Astrocyte (in vitro differentiated cells and primary cell): ENCODE data around the gene CSMD2. TPM values are rescaled to one million over a fixed set of nuclear protein-coding genes. Genes with fewer than 3 reads are reported as not detected.

Source experiments
- DNase-seq: peaks from one replicate; pipeline ENCODE4 v3.0.0-alpha.2; 2010; ENCODE audit warnings: low read depth
- FAIRE-seq: peaks from 2 replicates; lab custom pipeline; 2011; peaks lifted over from hg19 to GRCh38; lab: Jason Lieb, UNC
- H2AFZ ChIP-seq: 2 replicates; pipeline ENCODE4 v1.6.0; 2012; ENCODE audit warnings: low read depth, low read length, inconsistent platforms
- H3K27ac ChIP-seq: 2 replicates; pipeline ENCODE4 v1.5.1; 2011; ENCODE audit warnings: low read depth, low read length, inconsistent platforms
- H3K27me3 ChIP-seq: 2 replicates; pipeline ENCODE4 v1.6.0; 2011; ENCODE audit warnings: low read length, inconsistent platforms; ENCODE audit not compliant: insufficient read depth
- H3K36me3 ChIP-seq: 2 replicates; pipeline ENCODE4 v1.5.1; 2011; ENCODE audit warnings: low read length, inconsistent platforms; ENCODE audit not compliant: insufficient read depth
- H3K4me1 ChIP-seq: 2 replicates; pipeline ENCODE4 v1.5.1; 2011; ENCODE audit warnings: low read length, inconsistent platforms; ENCODE audit not compliant: insufficient read depth
- H3K4me2 ChIP-seq: 2 replicates; pipeline ENCODE4 v1.6.0; 2012; ENCODE audit warnings: low read length, inconsistent platforms
- H3K4me3 ChIP-seq: 2 replicates; pipeline ENCODE4 v1.5.1; 2011; ENCODE audit warnings: low read depth, mild to moderate bottlenecking, low read length, inconsistent platforms; ENCODE audit not compliant: insufficient read depth
- H3K79me2 ChIP-seq: 2 replicates; pipeline ENCODE4 v1.6.0; 2012; ENCODE audit warnings: mild to moderate bottlenecking, low read length, inconsistent platforms; ENCODE audit not compliant: insufficient read depth
- H3K9ac ChIP-seq: 2 replicates; pipeline ENCODE4 v1.6.0; 2012; ENCODE audit warnings: mild to moderate bottlenecking, low read length, inconsistent platforms
- H3K9me3 ChIP-seq: 2 replicates; pipeline ENCODE4 v1.5.1; 2012; ENCODE audit warnings: low read depth, mild to moderate bottlenecking, low read length, inconsistent platforms; ENCODE audit not compliant: insufficient read depth
- H4K20me1 ChIP-seq: 2 replicates; pipeline ENCODE4 v1.6.0; 2012; ENCODE audit warnings: low read length, inconsistent platforms; ENCODE audit not compliant: insufficient read depth
- H3K27ac Mint-ChIP-seq: one replicate; pipeline ENCODE4 v1.8.0; 2021; ENCODE audit warnings: mild to moderate bottlenecking, mixed read lengths; ENCODE audit not compliant: unreplicated experiment
- H3K27me3 Mint-ChIP-seq: one replicate; pipeline ENCODE4 v1.8.0; 2021; ENCODE audit warnings: low read depth, mixed read lengths; ENCODE audit not compliant: unreplicated experiment
- H3K36me3 Mint-ChIP-seq: one replicate; pipeline ENCODE4 v1.8.0; 2021; ENCODE audit warnings: low read depth, mixed read lengths; ENCODE audit not compliant: unreplicated experiment
- H3K4me1 Mint-ChIP-seq: one replicate; pipeline ENCODE4 v1.8.0; 2021; ENCODE audit warnings: low read depth, mixed read lengths; ENCODE audit not compliant: unreplicated experiment
- H3K4me3 Mint-ChIP-seq: one replicate; pipeline ENCODE4 v1.8.0; 2021; ENCODE audit warnings: mild to moderate bottlenecking, moderate library complexity, mixed read lengths; ENCODE audit not compliant: unreplicated experiment
- H3K9me3 Mint-ChIP-seq: one replicate; pipeline ENCODE4 v1.8.0; 2021; ENCODE audit warnings: mild to moderate bottlenecking, mixed read lengths; ENCODE audit not compliant: unreplicated experiment
- EZH2 ChIP-seq: IDR thresholded peaks from 2 replicates; pipeline ENCODE4 v1.6.1; 2012; ENCODE audit warnings: mild to moderate bottlenecking, low read length, inconsistent platforms; ENCODE audit not compliant: insufficient read depth
- total RNA-seq: library from RNA; stranded (reverse); gene quantifications from 2 replicates; pipeline ENCODE4 v1.2.1, GENCODE V29; 2021
- TF ChIP-seq, protein P1 (sequence below): IDR thresholded peaks from 2 replicates; pipeline ENCODE4 v1.5.1; 2011; ENCODE audit warnings: low read depth, mild to moderate bottlenecking, inconsistent platforms, low read length, moderate library complexity; ENCODE audit not compliant: insufficient read depth

The CSMD2 gene
- total RNA-seq, 1 donor from 2014 or later, result 11.1 TPM

GRCh38 chr1:33577663-33578062 lies 587.4 kb downstream of the CSMD2 start:
- no peak for FAIRE-seq
- no peak overlapping the region for H3K4me3 ChIP-seq

DNA sequence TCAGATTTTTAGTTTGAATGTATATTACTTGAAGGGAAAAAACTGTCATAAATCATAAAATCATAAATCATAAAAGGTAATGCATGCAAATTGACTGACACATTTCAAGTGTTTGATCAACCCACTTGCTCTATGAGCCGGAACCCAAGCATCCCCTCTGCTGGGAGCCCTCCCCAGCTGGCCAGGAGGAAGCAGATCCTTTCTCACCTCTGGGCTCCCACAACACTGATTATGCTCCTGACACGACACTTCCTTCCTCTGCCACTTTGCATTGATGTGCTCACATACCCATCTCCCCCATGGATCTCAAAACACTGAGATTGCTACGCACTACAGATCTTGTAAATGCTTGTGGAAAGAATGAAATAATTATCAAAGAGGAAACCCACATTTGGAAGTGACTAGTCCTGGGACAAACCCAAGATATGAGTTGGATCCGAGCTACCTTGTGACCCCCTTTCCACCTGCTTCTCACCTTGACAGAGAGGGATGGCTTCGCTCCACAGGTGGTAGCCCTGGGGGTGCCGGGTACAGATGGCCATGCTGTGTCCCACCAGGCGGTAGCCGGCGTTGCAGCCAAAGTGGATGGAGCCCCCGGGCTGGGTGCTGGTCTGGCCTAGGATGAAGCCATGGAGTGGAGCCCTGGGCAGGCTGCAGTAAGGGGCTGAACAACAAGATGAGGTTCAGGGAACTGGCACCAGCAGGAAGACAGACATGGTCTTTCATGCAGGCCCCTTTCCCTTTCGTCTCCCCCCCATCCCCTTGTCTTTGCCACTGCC lies 588.0 kb downstream of the CSMD2 start:
- H3K27me3 ChIP-seq, result no peaks in the 10 kb centered on the region
- H3K9me3 Mint-ChIP-seq, result peaks cover 12% of the 10 kb centered on the region
- no peaks in the 10 kb centered on the region for H3K4me1 Mint-ChIP-seq
- H3K27ac Mint-ChIP-seq, result no peak overlapping the region
- peaks cover 20% of the 10 kb centered on the region for H3K36me3 Mint-ChIP-seq
- no peak overlapping the region for H3K4me3 ChIP-seq
- H3K9ac ChIP-seq, result no peak overlapping the region
- no peaks in the 10 kb centered on the region for H3K9me3 ChIP-seq
- no peaks in the 10 kb centered on the region for H4K20me1 ChIP-seq
- no peak for DNase-seq
- no peak overlapping the region for H3K4me3 Mint-ChIP-seq
- H3K36me3 ChIP-seq, result no peaks in the 10 kb centered on the region
- no peaks in the 10 kb centered on the region for H3K79me2 ChIP-seq
- H3K27ac ChIP-seq, result no peak overlapping the region
- TF ChIP-seq EZH2, result no peak
- no peaks in the 10 kb centered on the region for H3K4me1 ChIP-seq
- no peak overlapping the region for H2AFZ ChIP-seq
- no peak overlapping the region for H3K4me2 ChIP-seq
- peaks cover 2% of the 10 kb centered on the region for H3K27me3 Mint-ChIP-seq
- no peak for FAIRE-seq

More at GRCh38 chr1:33577663-33578062, 587.4 kb downstream of the CSMD2 start:
- no peak overlapping the region for H3K27ac Mint-ChIP-seq
- peaks cover 2% of the 10 kb centered on the region for H3K27me3 Mint-ChIP-seq
- DNase-seq, result no peak
- peaks cover 21% of the 10 kb centered on the region for H3K36me3 Mint-ChIP-seq
- Histone ChIP-seq H4K20me1 (no peaks in the 10 kb centered on the region), H3K36me3 (no peaks in the 10 kb centered on the region), H3K79me2 (no peaks in the 10 kb centered on the region), H3K9me3 (no peaks in the 10 kb centered on the region), H2AFZ (no peak overlapping the region), H3K4me1 (no peaks in the 10 kb centered on the region), H3K27me3 (no peaks in the 10 kb centered on the region), H3K4me2 (no peak overlapping the region), H3K9ac (no peak overlapping the region), H3K27ac (no peak overlapping the region)
- TF ChIP-seq, protein P1, sequence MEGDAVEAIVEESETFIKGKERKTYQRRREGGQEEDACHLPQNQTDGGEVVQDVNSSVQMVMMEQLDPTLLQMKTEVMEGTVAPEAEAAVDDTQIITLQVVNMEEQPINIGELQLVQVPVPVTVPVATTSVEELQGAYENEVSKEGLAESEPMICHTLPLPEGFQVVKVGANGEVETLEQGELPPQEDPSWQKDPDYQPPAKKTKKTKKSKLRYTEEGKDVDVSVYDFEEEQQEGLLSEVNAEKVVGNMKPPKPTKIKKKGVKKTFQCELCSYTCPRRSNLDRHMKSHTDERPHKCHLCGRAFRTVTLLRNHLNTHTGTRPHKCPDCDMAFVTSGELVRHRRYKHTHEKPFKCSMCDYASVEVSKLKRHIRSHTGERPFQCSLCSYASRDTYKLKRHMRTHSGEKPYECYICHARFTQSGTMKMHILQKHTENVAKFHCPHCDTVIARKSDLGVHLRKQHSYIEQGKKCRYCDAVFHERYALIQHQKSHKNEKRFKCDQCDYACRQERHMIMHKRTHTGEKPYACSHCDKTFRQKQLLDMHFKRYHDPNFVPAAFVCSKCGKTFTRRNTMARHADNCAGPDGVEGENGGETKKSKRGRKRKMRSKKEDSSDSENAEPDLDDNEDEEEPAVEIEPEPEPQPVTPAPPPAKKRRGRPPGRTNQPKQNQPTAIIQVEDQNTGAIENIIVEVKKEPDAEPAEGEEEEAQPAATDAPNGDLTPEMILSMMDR, result no peak
- no peak for TF ChIP-seq EZH2
- no peak overlapping the region for H3K4me3 Mint-ChIP-seq
- H3K9me3 Mint-ChIP-seq, result peaks cover 12% of the 10 kb centered on the region
- H3K4me1 Mint-ChIP-seq, result no peaks in the 10 kb centered on the region

- H3K27me3 Mint-ChIP-seq, result peaks cover 2% of the 10 kb centered on the region
- Histone ChIP-seq H3K4me2 (no peak overlapping the region), H3K9me3 (no peaks in the 10 kb centered on the region), H3K36me3 (no peaks in the 10 kb centered on the region), H3K9ac (no peak overlapping the region), H2AFZ (no peak overlapping the region), H3K27ac (no peak overlapping the region), H4K20me1 (no peaks in the 10 kb centered on the region), H3K4me3 (no peak overlapping the region), H3K27me3 (no peaks in the 10 kb centered on the region), H3K79me2 (no peaks in the 10 kb centered on the region), H3K4me1 (no peaks in the 10 kb centered on the region)
- peaks cover 12% of the 10 kb centered on the region for H3K9me3 Mint-ChIP-seq
- H3K36me3 Mint-ChIP-seq, result peaks cover 21% of the 10 kb centered on the region
- H3K4me3 Mint-ChIP-seq, result no peak overlapping the region
- DNase-seq (no peak), FAIRE-seq (no peak)
- TF ChIP-seq EZH2, result no peak
- TF ChIP-seq, protein P1, result no peak
- no peaks in the 10 kb centered on the region for H3K4me1 Mint-ChIP-seq
- no peak overlapping the region for H3K27ac Mint-ChIP-seq
Observed at GRCh38 chr1:33575324-33575879, 589.6 kb downstream of the CSMD2 start.
